SK-N-DZ (cell line): ENCODE results near the gene TSPAN8.
"Not testable (repeated sequence)": the region's sequence is repeated elsewhere in the genome, so short reads cannot be mapped to it uniquely, and the experiment has no call there.

Experiments
- DNase-seq: peaks from one replicate; pipeline ENCODE4 v3.0.0-alpha.2; 2015; ENCODE audit warnings: low spot score

Gene TSPAN8

GRCh38 chr12:71129364-71129763, 28.4 kb downstream of the TSPAN8 start:
- no peak for DNase-seq

- DNase-seq, result no peak
These were observed 29.5 kb downstream of the TSPAN8 start for GRCh38 chr12:71128191-71128788.

GRCh38 chr12:71125949-71126348, 31.9 kb downstream of the TSPAN8 start:
- no peak for DNase-seq

- DNase-seq, result peak; percentile 18
These were observed 32.3 kb downstream of the TSPAN8 start for GRCh38 chr12:71125515-71125914.

- no peak for DNase-seq
These were observed 32.9 kb downstream of the TSPAN8 start for GRCh38 chr12:71124835-71125460.

DNA sequence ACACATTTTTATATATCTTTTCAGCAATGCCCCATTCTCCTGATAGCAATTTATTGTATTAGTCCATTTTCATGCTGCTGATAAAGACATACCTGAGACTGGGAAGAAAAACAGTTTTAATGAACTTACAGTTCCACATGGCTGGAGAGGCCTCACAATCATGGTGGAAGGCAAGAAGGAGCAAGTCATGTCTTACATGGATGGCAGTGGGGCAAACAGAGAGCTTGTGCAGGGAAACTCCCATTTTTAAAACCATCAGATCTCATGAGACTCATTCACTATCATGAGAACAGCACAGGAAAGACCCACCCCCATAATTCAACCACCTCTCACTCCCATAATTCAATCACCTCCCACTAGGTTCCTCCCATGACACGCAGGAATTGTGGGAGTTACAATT, 44.7 kb downstream of the TSPAN8 start:
- not testable (repeated sequence) for DNase-seq

GRCh38 chr12:71109834-71110233, 48.0 kb downstream of the TSPAN8 start:
- no peak for DNase-seq

GRCh38 chr12:71108355-71108754, 49.4 kb downstream of the TSPAN8 start:
- no peak for DNase-seq

- no peak for DNase-seq
These were observed 49.9 kb downstream of the TSPAN8 start for GRCh38 chr12:71107936-71108335.

DNA sequence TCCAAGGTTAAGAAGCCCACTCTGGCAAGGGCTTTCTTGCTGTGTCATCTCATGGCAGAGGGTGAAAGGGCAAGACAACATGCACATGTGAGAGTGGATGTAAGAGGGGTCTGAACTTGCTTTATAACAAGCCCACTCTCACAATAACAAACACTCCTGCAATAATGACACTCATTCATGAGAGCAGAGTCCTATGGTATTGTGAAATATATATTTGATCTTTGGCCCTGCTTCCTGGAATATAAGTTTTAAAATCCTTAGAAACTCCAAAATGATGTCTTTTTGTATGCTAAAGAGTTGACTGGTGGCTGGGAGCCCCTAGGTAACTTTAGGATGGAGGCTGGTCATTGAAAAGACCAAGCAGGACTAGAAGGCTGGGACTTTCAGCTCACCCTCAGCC, 51.8 kb downstream of the TSPAN8 start:
- DNase-seq, result no peak

DNA sequence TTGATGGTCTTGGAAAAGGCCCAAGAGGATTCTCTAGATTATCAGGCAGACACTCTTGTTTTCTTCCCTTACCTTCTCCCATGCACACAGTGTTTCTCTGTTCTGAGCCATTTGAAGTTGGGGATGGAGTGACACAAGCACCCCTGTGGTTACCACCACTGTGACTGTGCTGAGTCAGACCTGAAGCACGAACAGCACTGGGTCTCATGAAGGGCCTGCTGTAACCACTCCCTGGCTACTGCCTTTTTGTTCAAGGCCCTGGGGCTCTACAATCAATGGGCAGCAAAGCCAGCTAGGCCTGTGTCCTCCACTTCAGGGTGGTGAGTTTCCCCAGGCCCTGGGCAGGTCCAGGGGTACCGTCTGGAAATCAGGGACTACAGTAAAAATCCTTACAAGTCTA, 65.5 kb downstream of the TSPAN8 start:
- no peak for DNase-seq

- no peak for DNase-seq
These were observed 66.8 kb downstream of the TSPAN8 start for GRCh38 chr12:71090971-71091370.

GRCh38 chr12:71085575-71085974, 72.2 kb downstream of the TSPAN8 start:
- DNase-seq, result no peak

- no peak for DNase-seq
These were observed 82.1 kb downstream of the TSPAN8 start for GRCh38 chr12:71075743-71076142.
